T-helper 17 cell (primary cell): Measurements from ENCODE around the gene FYN. TPM values are rescaled to one million over a fixed set of nuclear protein-coding genes. Genes with fewer than 3 reads are reported as not detected.
A peak's percentile ranks its signal among the peaks of the same experiment; 100 is the strongest.

Experiments used
- ATAC-seq: fragments of 150-1000 bp; cut with Tn5 transposase; 2 replicates; pipeline ENCODE4 v1.10.0; 2021; ENCODE audit warnings: mild to moderate bottlenecking, moderate library complexity
- DNase-seq, 3 donors: peaks; one replicate each; pipeline versions ENCODE4 v3.0.0 to v3.0.0-alpha.2; 2020 to 2021
- H3K9me3 ChIP-seq: one replicate; pipeline ENCODE4 v1.7.0; 2013; ENCODE audit warnings: low read length, mild to moderate bottlenecking; ENCODE audit not compliant: control insufficient read depth, poor library complexity, severe bottlenecking
- H3K27ac Mint-ChIP-seq: one replicate; pipeline ENCODE4 v1.8.0; 2022; ENCODE audit warnings: mild to moderate bottlenecking, moderate library complexity, mixed read lengths
- H3K27me3 Mint-ChIP-seq: one replicate; pipeline ENCODE4 v1.8.0; 2022; ENCODE audit warnings: mixed read lengths
- H3K36me3 Mint-ChIP-seq: one replicate; pipeline ENCODE4 v1.8.0; 2022; ENCODE audit warnings: low read depth, mixed read lengths
- H3K4me1 Mint-ChIP-seq: one replicate; pipeline ENCODE4 v1.8.0; 2022; ENCODE audit warnings: mild to moderate bottlenecking, mixed read lengths
- H3K4me3 Mint-ChIP-seq: one replicate; pipeline ENCODE4 v1.8.0; 2022; ENCODE audit warnings: mild to moderate bottlenecking, moderate library complexity, mixed read lengths
- total RNA-seq, 4 donors: library from RNA in 2 of 4; stranded (reverse) in 2 of 4; gene quantifications; one replicate each; pipeline ENCODE4 v1.2.3 and lab custom pipeline; 2022 to 2026

The FYN gene
- total RNA-seq, 2 donors from 2014 or later: 455 to 472 TPM

- Mint-ChIP-seq H3K27ac (peak overlapping the region; percentile 88), H3K4me3 (peak overlapping the region; percentile 66), H3K36me3 (peaks cover 5% of the 10 kb centered on the region), H3K27me3 (no peaks in the 10 kb centered on the region), H3K4me1 (peaks cover 82% of the 10 kb centered on the region)
- ATAC-seq: peak; percentile 35
- no peak for DNase-seq
- H3K9me3 ChIP-seq: no peaks in the 10 kb centered on the region
These were observed 15.4 kb downstream of the FYN start for GRCh38 chr6:111857674-111858337.

GRCh38 chr6:111855753-111856152 lies 17.5 kb downstream of the FYN start:
- Mint-ChIP-seq H3K27me3 (no peaks in the 10 kb centered on the region), H3K36me3 (peaks cover 5% of the 10 kb centered on the region), H3K4me3 (peak overlapping the region; percentile 39), H3K4me1 (peaks cover 83% of the 10 kb centered on the region), H3K27ac (peak overlapping the region; percentile 88)
- ATAC-seq (no peak), DNase-seq (no peak)
- H3K9me3 ChIP-seq: no peaks in the 10 kb centered on the region

- no peaks in the 10 kb centered on the region for H3K9me3 ChIP-seq
- no peak for DNase-seq
- Mint-ChIP-seq H3K4me1 (peaks cover 84% of the 10 kb centered on the region), H3K27me3 (no peaks in the 10 kb centered on the region), H3K4me3 (no peak overlapping the region), H3K27ac (peak overlapping the region; percentile 8), H3K36me3 (peaks cover 4% of the 10 kb centered on the region)
- no peak for ATAC-seq
These were observed 18.6 kb downstream of the FYN start for GRCh38 chr6:111854683-111855082.

DNA sequence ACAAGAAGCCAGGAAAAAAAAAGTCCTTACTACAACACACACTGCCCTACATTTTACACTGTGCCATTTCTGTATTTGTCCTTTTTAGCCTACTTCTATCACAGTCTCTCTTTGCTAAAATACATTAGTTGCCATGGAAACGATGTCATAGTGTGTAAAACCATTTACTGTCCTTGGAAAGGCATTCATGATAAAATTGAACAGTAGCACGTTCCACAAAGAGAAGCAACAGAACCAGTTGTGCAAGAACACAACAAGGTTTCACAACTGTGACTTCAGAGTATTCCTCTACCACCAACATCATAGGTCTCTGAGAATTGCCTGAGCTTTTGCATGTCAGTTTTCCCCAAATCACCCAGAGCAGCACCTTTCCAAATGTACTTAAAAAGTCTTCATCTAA lies 20.5 kb downstream of the FYN start:
- Mint-ChIP-seq H3K4me1 (peaks cover 81% of the 10 kb centered on the region), H3K27me3 (no peaks in the 10 kb centered on the region), H3K4me3 (peak overlapping the region; percentile 49), H3K27ac (peak overlapping the region; percentile 94), H3K36me3 (no peaks in the 10 kb centered on the region)
- no peaks in the 10 kb centered on the region for H3K9me3 ChIP-seq
- peak; percentile 31 for ATAC-seq
- DNase-seq: no peak

GRCh38 chr6:111850295-111850937 lies 22.8 kb downstream of the FYN start:
- Mint-ChIP-seq H3K36me3 (peaks cover 2% of the 10 kb centered on the region), H3K27ac (peak overlapping the region; percentile 94), H3K4me3 (peak overlapping the region; percentile 78), H3K27me3 (no peaks in the 10 kb centered on the region), H3K4me1 (peaks cover 85% of the 10 kb centered on the region)
- no peaks in the 10 kb centered on the region for H3K9me3 ChIP-seq
- peak; percentile 67 for ATAC-seq
- DNase-seq: no peak

DNA sequence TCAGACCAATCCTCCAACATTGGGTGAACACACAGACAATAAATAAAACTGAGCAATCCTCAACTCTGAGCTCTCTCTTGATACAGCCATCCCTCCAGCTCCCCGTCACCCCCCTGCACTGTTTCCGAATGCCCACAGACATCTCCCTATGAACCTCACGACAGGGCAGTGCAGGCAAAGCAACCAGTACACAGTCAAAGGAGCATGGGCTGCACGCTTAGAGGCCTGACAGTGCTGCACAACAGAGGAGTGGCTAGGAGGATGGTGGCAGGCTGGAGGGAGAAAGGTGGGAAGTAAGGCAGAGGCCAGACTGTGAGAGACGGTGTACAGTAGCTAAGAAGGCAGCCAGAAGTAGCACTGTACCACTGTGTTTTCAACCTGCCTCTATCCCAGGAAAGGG lies 24.0 kb downstream of the FYN start:
- Mint-ChIP-seq H3K27ac (peak overlapping the region; percentile 94), H3K4me1 (peaks cover 89% of the 10 kb centered on the region), H3K27me3 (no peaks in the 10 kb centered on the region), H3K4me3 (peak overlapping the region; percentile 83), H3K36me3 (peaks cover 2% of the 10 kb centered on the region)
- H3K9me3 ChIP-seq: no peaks in the 10 kb centered on the region
- DNase-seq (no peak), ATAC-seq (no peak)

GRCh38 chr6:111848262-111848812 lies 24.9 kb downstream of the FYN start:
- ATAC-seq (no peak), DNase-seq (no peak)
- no peaks in the 10 kb centered on the region for H3K27me3 Mint-ChIP-seq
- no peaks in the 10 kb centered on the region for H3K9me3 ChIP-seq
- H3K4me1 Mint-ChIP-seq: peaks cover 85% of the 10 kb centered on the region
- H3K27ac Mint-ChIP-seq: no peak overlapping the region
- peak overlapping the region; percentile 73 for H3K4me3 Mint-ChIP-seq
- peaks cover 2% of the 10 kb centered on the region for H3K36me3 Mint-ChIP-seq

DNA sequence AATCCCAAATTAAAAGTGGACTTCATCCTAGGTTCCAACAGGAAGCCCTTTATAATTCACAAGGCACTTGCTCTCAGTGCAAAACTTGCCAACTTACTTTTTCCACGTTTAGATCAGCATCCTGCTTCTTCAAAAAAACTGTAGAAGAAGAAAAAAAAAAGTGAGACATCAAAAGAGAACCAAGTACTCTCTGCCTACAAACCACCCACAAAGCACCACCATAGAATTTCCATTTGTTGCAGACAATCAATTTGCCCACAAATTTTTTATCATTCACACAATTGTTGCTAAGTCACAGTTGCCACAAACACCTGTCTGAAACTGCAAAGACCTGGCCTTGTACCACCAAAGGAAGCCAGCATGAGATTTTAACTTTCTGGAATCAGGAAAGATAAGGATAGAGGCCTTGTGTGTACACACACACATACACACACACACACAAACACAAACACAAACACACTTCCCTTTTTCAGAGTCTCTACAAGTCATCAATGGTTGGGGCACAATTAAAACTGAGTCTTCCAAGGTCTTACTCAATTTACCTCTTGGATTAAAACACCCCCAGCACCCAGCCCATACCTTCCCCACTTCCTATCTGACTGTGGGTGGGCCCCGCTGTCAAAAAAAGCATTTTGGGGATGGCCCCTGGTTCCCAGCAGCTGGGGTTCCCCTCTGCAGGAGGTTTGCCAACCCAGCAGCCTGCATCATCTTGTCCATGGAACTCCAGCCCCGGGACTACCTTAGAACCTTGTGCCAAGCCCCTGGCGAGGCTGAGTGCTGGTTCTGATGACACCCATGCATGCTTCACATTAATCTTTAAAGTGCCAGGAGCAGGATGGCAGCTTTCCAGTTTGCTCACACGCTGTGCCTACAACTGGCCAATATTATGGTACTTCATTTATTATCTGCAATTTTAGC lies 26.5 kb downstream of the FYN start:
- no peaks in the 10 kb centered on the region for H3K9me3 ChIP-seq
- ATAC-seq: peak; percentile 16
- peak overlapping the region; percentile 73 for H3K4me3 Mint-ChIP-seq
- H3K4me1 Mint-ChIP-seq: peaks cover 70% of the 10 kb centered on the region
- peaks cover 2% of the 10 kb centered on the region for H3K36me3 Mint-ChIP-seq
- no peak overlapping the region for H3K27ac Mint-ChIP-seq
- DNase-seq: no peak
- H3K27me3 Mint-ChIP-seq: no peaks in the 10 kb centered on the region

DNA sequence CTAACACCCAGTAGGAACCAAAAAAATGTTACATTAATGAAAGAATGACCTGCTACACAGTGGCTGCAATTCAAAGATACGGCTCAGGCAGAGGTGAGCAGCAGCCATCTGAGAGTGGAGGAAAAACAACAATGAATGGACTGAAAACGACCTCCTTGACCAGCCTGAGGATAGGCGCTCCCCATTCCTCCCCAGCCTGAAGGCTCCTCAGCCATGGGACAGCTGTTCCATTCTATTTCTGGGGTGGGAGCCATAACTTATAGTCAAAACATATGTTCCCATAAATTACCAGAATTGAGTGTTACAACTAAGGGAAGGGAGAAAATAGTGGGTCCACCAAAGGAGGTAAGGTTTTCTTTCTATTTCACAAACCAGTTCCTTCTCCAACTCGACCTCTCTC lies 27.2 kb downstream of the FYN start:
- H3K27me3 Mint-ChIP-seq: no peaks in the 10 kb centered on the region
- peaks cover 2% of the 10 kb centered on the region for H3K36me3 Mint-ChIP-seq
- H3K27ac Mint-ChIP-seq: no peak overlapping the region
- no peak for ATAC-seq
- no peak overlapping the region for H3K4me3 Mint-ChIP-seq
- peaks cover 63% of the 10 kb centered on the region for H3K4me1 Mint-ChIP-seq
- no peaks in the 10 kb centered on the region for H3K9me3 ChIP-seq
- DNase-seq: no peak

DNA sequence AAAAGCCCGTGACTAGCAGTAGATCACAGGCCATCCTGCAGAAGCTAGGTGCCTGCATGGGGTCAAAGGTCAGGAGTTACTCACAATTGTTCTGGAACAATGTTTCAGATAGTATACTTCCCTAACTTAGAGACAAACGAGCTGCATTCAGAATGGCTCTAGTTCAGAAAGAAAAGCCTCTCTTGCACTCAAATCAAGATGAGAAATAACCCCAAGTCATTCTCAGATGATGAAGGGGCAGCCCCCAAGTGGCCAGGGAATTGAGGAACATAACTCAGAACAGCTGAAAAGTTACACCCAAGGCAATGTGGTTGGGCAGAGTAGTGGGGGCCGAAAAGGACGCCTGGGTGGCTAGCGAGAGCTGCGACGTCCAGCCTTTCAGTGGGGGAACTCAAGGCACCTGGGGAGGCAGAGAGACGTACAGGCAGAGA lies 27.8 kb downstream of the FYN start:
- ATAC-seq (no peak), DNase-seq (no peak)
- Mint-ChIP-seq H3K4me3 (no peak overlapping the region), H3K4me1 (peaks cover 58% of the 10 kb centered on the region), H3K36me3 (peaks cover 2% of the 10 kb centered on the region), H3K27me3 (no peaks in the 10 kb centered on the region), H3K27ac (no peak overlapping the region)
- H3K9me3 ChIP-seq: no peaks in the 10 kb centered on the region

DNA sequence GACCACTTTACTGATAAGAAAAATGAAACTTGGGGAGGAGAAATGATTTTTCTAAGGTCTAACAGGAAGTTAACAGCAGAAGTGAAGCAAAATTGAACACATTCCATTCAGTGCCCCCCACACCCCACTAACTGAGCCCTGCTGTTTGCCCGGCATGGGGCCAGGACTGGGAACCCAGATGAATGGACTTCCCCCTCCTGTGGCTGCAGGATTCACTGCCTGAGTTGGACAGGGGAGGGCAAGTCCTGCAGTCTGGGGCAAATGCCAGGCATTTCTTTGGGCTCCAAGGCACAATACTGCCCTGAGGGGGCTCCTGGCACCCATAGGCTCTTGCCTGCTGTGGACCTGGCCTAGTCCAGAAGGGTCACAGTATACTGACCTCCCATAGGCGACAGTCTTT lies 28.3 kb downstream of the FYN start:
- no peak overlapping the region for H3K27ac Mint-ChIP-seq
- peaks cover 2% of the 10 kb centered on the region for H3K36me3 Mint-ChIP-seq
- ATAC-seq (no peak), DNase-seq (no peak)
- H3K4me1 Mint-ChIP-seq: peaks cover 58% of the 10 kb centered on the region
- no peaks in the 10 kb centered on the region for H3K27me3 Mint-ChIP-seq
- no peaks in the 10 kb centered on the region for H3K9me3 ChIP-seq
- H3K4me3 Mint-ChIP-seq: no peak overlapping the region

GRCh38 chr6:111844376-111844775 lies 28.9 kb downstream of the FYN start:
- H3K9me3 ChIP-seq: no peaks in the 10 kb centered on the region
- Mint-ChIP-seq H3K27ac (no peak overlapping the region), H3K27me3 (no peaks in the 10 kb centered on the region), H3K4me3 (no peak overlapping the region), H3K36me3 (peaks cover 2% of the 10 kb centered on the region), H3K4me1 (peaks cover 58% of the 10 kb centered on the region)
- DNase-seq (no peak), ATAC-seq (peak; percentile 6)
